Panc1 (cell line): ENCODE results near the gene CEND1. TPM values are rescaled to one million over a fixed set of nuclear protein-coding genes. Genes with fewer than 3 reads are reported as not detected.

Experiments used
- ATAC-seq: fragments of 200-7000 bp; cut with Tn5 transposase; 2 replicates; pipeline ENCODE4 v1.9.1; 2020; ENCODE audit warnings: mild to moderate bottlenecking, moderate library complexity
- BruUV-seq: library from RNA; stranded (reverse); fragments of 400-500 nt; replicated peaks from 2 replicates; lab custom pipeline; 2021; lab: Mats Ljungman, UMichigan
- CTCF ChIA-PET: fragments of 300-600 bp; sonication (Branson Sonifier 250); formaldehyde crosslinking; loops from one replicate; lab custom pipeline; 2022; ENCODE audit warnings: antibody characterized with exemption; lab: Charles Lee
- POLR2A ChIA-PET: fragments of 300-600 bp; sonication (Branson Sonifier 250); formaldehyde crosslinking; loops from one replicate; lab custom pipeline; 2022; ENCODE audit warnings: antibody characterized with exemption; lab: Charles Lee
- DNase-seq: peaks from one replicate; pipeline ENCODE4 v3.0.0-alpha.2; 2010; ENCODE audit warnings: low read depth, low spot score
- H3K27ac ChIP-seq: 2 replicates; pipeline ENCODE4 v1.5.1; 2011; ENCODE audit warnings: mild to moderate bottlenecking, low read length, inconsistent platforms
- H3K27me3 ChIP-seq: fragments of 200-500 bp; sonication (Bioruptor generic); 2 replicates; pipeline ENCODE4 v1.6.0; 2014; ENCODE audit warnings: low read length, inconsistent platforms; ENCODE audit not compliant: control insufficient read depth, insufficient read depth
- H3K36me3 ChIP-seq: fragments of 200-500 bp; sonication (Bioruptor generic); 2 replicates; pipeline ENCODE4 v1.5.1; 2014; ENCODE audit warnings: inconsistent platforms, mild to moderate bottlenecking, low read length, moderate library complexity; ENCODE audit not compliant: control insufficient read depth, insufficient read depth
- H3K4me1 ChIP-seq: 2 replicates; pipeline ENCODE4 v1.5.1; 2011; ENCODE audit warnings: inconsistent platforms, mild to moderate bottlenecking, low read length, moderate library complexity; ENCODE audit not compliant: control insufficient read depth, insufficient read depth
- H3K4me3 ChIP-seq, 2 experiments: 2 replicates each; pipeline ENCODE4 v1.5.1; 2011 to 2012; ENCODE audit warnings: low read depth in 2 of 2, low read length in 2 of 2, mild to moderate bottlenecking in 2 of 2, inconsistent platforms in 1 of 2, moderate library complexity in 1 of 2
- H3K9me3 ChIP-seq: fragments of 200-500 bp; sonication (Bioruptor generic); 2 replicates; pipeline ENCODE4 v1.5.1; 2014; ENCODE audit warnings: low read depth, mild to moderate bottlenecking, inconsistent platforms, low read length, moderate library complexity; ENCODE audit not compliant: control insufficient read depth, insufficient read depth
- POLR2AphosphoS5 ChIP-seq: IDR thresholded peaks from 2 replicates; pipeline ENCODE4 v1.6.1; 2012; ENCODE audit warnings: mild to moderate bottlenecking, low read depth, low read length, moderate library complexity
- SIN3A ChIP-seq: IDR thresholded peaks from 2 replicates; pipeline ENCODE4 v1.6.1; 2012; ENCODE audit warnings: low read depth, mild to moderate bottlenecking, low read length, moderate library complexity, borderline replicate concordance; ENCODE audit not compliant: insufficient read depth
- TCF7L2 ChIP-seq: IDR thresholded peaks from 2 replicates; pipeline ENCODE4 v1.6.1; 2011; ENCODE audit warnings: mild to moderate bottlenecking, low read depth, low read length, inconsistent platforms
- in situ Hi-C: cut with HindIII; loops from 2 replicates; pipeline ENCODE4 v1.10.0; 2016; ENCODE audit warnings: low sequenced_read_pairs, low pct_unique_long_range_greater_than_20kb
- intact Hi-C: fragments of 100-400 bp; cut with micrococcal nuclease; formaldehyde crosslinking; loops from one replicate; pipeline ENCODE4 v1.10.0; 2022; ENCODE audit not compliant: unreplicated experiment
- total RNA-seq: library from RNA; stranded (reverse); gene quantifications from one replicate; pipeline ENCODE4 v1.2.1, GENCODE V29; 2021; ENCODE audit not compliant: unreplicated experiment
- TF ChIP-seq, protein P1 (sequence below): fragments of 450-650 bp; IDR thresholded peaks from 2 replicates; pipeline ENCODE4 v1.5.1; 2017; ENCODE audit warnings: mild to moderate bottlenecking
- TF ChIP-seq, protein P2 (sequence below), 2 experiments: IDR thresholded peaks; 2 replicates each; pipeline ENCODE4 v1.6.1; 2011 to 2012; ENCODE audit warnings: low read depth in 2 of 2, control low read depth in 1 of 2, low read length in 1 of 2, mild to moderate bottlenecking in 1 of 2, moderate library complexity in 1 of 2; ENCODE audit not compliant: insufficient read depth in 1 of 2

Gene CEND1
- total RNA-seq, 1 experiment from 2014 or later: 15.9 TPM

- peaks cover 6% of the 10 kb centered on the region; the same call in 1 of the 2 replicates for H3K36me3 ChIP-seq
- ChIA-PET CTCF (no interaction called here), POLR2A (no interaction called here)
- peaks cover 27% of the 10 kb centered on the region for H3K4me1 ChIP-seq
- no peak overlapping the region for H3K4me3 ChIP-seq
- TF ChIP-seq TCF7L2: 0 out of 2 replicates have a peak, but pooled peaks have one; percentile 34
- TF ChIP-seq SIN3A: no peak
- H3K9me3 ChIP-seq: no peaks in the 10 kb centered on the region
- in situ Hi-C loops (no loop called here), intact Hi-C loops (no loop called here)
- H3K27ac ChIP-seq: no peak overlapping the region
- DNase-seq (no peak), ATAC-seq (no peak)
- H3K27me3 ChIP-seq: no peaks in the 10 kb centered on the region
- TSS peak; percentile 84 for BruUV-seq
Measured at GRCh38 chr11:767238-767637, 22.7 kb downstream of the CEND1 start.

- POLR2A ChIA-PET: no interaction called here
- intact Hi-C loops: no loop called here
- Histone ChIP-seq H3K9me3 (no peaks in the 10 kb centered on the region), H3K4me3 (no peak overlapping the region), H3K36me3 (peaks cover 6% of the 10 kb centered on the region; the same call in 1 of the 2 replicates), H3K4me1 (peaks cover 28% of the 10 kb centered on the region), H3K27me3 (no peaks in the 10 kb centered on the region), H3K27ac (0 out of 2 replicates have a peak overlapping the region, but pooled peaks have one; percentile 39)
- no peak for DNase-seq
- CTCF ChIA-PET: interaction anchor here (1.2 kb wide), 1 partner anchor 62 kb away, joined by 5 read pairs; no protein-coding TSS in a partner anchor
- no peak for ATAC-seq
- BruUV-seq: no TSS peak
- in situ Hi-C loops: no loop called here
- TF ChIP-seq, protein P1, sequence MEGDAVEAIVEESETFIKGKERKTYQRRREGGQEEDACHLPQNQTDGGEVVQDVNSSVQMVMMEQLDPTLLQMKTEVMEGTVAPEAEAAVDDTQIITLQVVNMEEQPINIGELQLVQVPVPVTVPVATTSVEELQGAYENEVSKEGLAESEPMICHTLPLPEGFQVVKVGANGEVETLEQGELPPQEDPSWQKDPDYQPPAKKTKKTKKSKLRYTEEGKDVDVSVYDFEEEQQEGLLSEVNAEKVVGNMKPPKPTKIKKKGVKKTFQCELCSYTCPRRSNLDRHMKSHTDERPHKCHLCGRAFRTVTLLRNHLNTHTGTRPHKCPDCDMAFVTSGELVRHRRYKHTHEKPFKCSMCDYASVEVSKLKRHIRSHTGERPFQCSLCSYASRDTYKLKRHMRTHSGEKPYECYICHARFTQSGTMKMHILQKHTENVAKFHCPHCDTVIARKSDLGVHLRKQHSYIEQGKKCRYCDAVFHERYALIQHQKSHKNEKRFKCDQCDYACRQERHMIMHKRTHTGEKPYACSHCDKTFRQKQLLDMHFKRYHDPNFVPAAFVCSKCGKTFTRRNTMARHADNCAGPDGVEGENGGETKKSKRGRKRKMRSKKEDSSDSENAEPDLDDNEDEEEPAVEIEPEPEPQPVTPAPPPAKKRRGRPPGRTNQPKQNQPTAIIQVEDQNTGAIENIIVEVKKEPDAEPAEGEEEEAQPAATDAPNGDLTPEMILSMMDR: no peak
- TF ChIP-seq SIN3A: no peak
- TF ChIP-seq, protein P2, sequence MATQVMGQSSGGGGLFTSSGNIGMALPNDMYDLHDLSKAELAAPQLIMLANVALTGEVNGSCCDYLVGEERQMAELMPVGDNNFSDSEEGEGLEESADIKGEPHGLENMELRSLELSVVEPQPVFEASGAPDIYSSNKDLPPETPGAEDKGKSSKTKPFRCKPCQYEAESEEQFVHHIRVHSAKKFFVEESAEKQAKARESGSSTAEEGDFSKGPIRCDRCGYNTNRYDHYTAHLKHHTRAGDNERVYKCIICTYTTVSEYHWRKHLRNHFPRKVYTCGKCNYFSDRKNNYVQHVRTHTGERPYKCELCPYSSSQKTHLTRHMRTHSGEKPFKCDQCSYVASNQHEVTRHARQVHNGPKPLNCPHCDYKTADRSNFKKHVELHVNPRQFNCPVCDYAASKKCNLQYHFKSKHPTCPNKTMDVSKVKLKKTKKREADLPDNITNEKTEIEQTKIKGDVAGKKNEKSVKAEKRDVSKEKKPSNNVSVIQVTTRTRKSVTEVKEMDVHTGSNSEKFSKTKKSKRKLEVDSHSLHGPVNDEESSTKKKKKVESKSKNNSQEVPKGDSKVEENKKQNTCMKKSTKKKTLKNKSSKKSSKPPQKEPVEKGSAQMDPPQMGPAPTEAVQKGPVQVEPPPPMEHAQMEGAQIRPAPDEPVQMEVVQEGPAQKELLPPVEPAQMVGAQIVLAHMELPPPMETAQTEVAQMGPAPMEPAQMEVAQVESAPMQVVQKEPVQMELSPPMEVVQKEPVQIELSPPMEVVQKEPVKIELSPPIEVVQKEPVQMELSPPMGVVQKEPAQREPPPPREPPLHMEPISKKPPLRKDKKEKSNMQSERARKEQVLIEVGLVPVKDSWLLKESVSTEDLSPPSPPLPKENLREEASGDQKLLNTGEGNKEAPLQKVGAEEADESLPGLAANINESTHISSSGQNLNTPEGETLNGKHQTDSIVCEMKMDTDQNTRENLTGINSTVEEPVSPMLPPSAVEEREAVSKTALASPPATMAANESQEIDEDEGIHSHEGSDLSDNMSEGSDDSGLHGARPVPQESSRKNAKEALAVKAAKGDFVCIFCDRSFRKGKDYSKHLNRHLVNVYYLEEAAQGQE (IDR thresholded peaks at IDR 0.05; ENCODE audit: insufficient read depth in 1 of 2, low read depth in 2 of 2, low read length in 1 of 2): no peak
- no peak for TF ChIP-seq TCF7L2
- no peak for TF ChIP-seq POLR2AphosphoS5
Measured at GRCh38 chr11:766936-767210, 23.0 kb downstream of the CEND1 start.

- no peak for DNase-seq
- TF ChIP-seq POLR2AphosphoS5: peak; percentile 36; the same call in 1 of the 2 replicates
- TF ChIP-seq TCF7L2: no peak
- TF ChIP-seq, protein P1: no peak
- in situ Hi-C loops: no loop called here
- no peaks in the 10 kb centered on the region for H3K9me3 ChIP-seq
- peaks cover 28% of the 10 kb centered on the region for H3K4me1 ChIP-seq
- H3K36me3 ChIP-seq: peaks cover 6% of the 10 kb centered on the region; the same call in 1 of the 2 replicates
- ChIA-PET CTCF (interaction anchor here (0.6 to 1.2 kb wide), 2 partner anchors 61 to 271 kb away, joined by 5 to 14 read pairs; no protein-coding TSS in a partner anchor), POLR2A (interaction anchor here (0.6 kb wide), 1 partner anchor 9 kb away, joined by 4 read pairs; no protein-coding TSS in a partner anchor)
- 0 out of 2 replicates have a peak, but pooled peaks have one; percentile 6 for ATAC-seq
- no peak overlapping the region for H3K4me3 ChIP-seq
- H3K27me3 ChIP-seq: no peaks in the 10 kb centered on the region
- BruUV-seq: no TSS peak
- intact Hi-C loops: no loop called here
- H3K27ac ChIP-seq: peak overlapping the region; percentile 39
Measured at GRCh38 chr11:766106-766935, 23.6 kb downstream of the CEND1 start.
